SU-DHL-6 (cell line): Measurements from ENCODE around the gene SPSB1.

ENCODE experiments used
- H2AFZ ChIP-seq: fragments of 200-600 bp; sonication (generic); 2 replicates; pipeline ENCODE4 v1.6.1; 2014; ENCODE audit warnings: low read depth, mild to moderate bottlenecking, moderate library complexity, mixed read lengths, antibody characterized with exemption, low read length; ENCODE audit not compliant: severe bottlenecking
- H3F3A ChIP-seq: fragments of 200-600 bp; shearing (Covaris generic); 2 replicates; pipeline ENCODE4 v1.6.0; 2016; ENCODE audit warnings: antibody characterized with exemption, mild to moderate bottlenecking; ENCODE audit not compliant: insufficient read depth
- H3K27ac ChIP-seq: fragments of 200-600 bp; sonication (generic); 2 replicates; pipeline ENCODE4 v1.5.1; 2016; ENCODE audit warnings: low read depth, mild to moderate bottlenecking, low read length, moderate library complexity, mixed read lengths
- H3K27me3 ChIP-seq: fragments of 200-600 bp; sonication (generic), shearing (Covaris generic); 2 replicates; pipeline ENCODE4 v1.6.0; 2014; ENCODE audit warnings: mild to moderate bottlenecking, low read length
- H3K36me3 ChIP-seq: fragments of 200-600 bp; sonication (generic); 2 replicates; pipeline ENCODE4 v1.6.1; 2014; ENCODE audit warnings: mild to moderate bottlenecking, low read length, mixed read lengths
- H3K4me2 ChIP-seq: fragments of 300-600, 200-600 bp; shearing (Covaris generic), sonication (generic); 2 replicates; pipeline ENCODE4 v1.6.0; 2014; ENCODE audit warnings: low read length, low read depth, mild to moderate bottlenecking; ENCODE audit not compliant: poor library complexity, severe bottlenecking
- H3K4me3 ChIP-seq: fragments of 200-600 bp; sonication (generic); 2 replicates; pipeline ENCODE4 v1.5.1; 2014; ENCODE audit warnings: antibody characterized with exemption, low read length, mild to moderate bottlenecking, mixed read lengths; ENCODE audit not compliant: insufficient read depth, poor library complexity, severe bottlenecking
- H3K79me2 ChIP-seq: fragments of 200-600 bp; sonication (generic); 2 replicates; pipeline ENCODE4 v1.6.1; 2014; ENCODE audit warnings: mild to moderate bottlenecking, low read length, moderate library complexity; ENCODE audit not compliant: insufficient read depth
- H3K9ac ChIP-seq: fragments of 200-600 bp; sonication (generic); 2 replicates; pipeline ENCODE4 v1.7.0; 2014; ENCODE audit warnings: mild to moderate bottlenecking, low read length
- H3K9me2 ChIP-seq: fragments of 200-600 bp; sonication (generic); replicated peaks from 2 replicates; pipeline ENCODE4 v1.6.1; 2014; ENCODE audit warnings: low read length; ENCODE audit not compliant: insufficient read depth
- H3K9me3 ChIP-seq: fragments of 200-600 bp; sonication (generic); 2 replicates; pipeline ENCODE4 v1.6.1; 2014; ENCODE audit warnings: low read length, mixed read lengths; ENCODE audit not compliant: insufficient read depth
- H4K20me1 ChIP-seq: fragments of 200-600 bp; sonication (generic); 2 replicates; pipeline ENCODE4 v1.6.1; 2014; ENCODE audit warnings: low read depth, mild to moderate bottlenecking, antibody characterized with exemption, low read length, moderate library complexity, mixed read lengths
- EZH2phosphoT487 ChIP-seq: fragments of 200-600 bp; sonication (generic), shearing (Covaris generic); conservative IDR thresholded peaks from 2 replicates; pipeline ENCODE4 v1.6.1; 2018; ENCODE audit warnings: mild to moderate bottlenecking, antibody characterized with exemption, low read length, moderate library complexity, mixed read lengths
- TF ChIP-seq, protein P1 (sequence below): fragments of 200-600 bp; sonication (generic); IDR thresholded peaks from one replicate; pipeline ENCODE4 v1.5.1; 2017; ENCODE audit warnings: antibody characterized with exemption, mild to moderate bottlenecking, low read length, moderate library complexity; ENCODE audit not compliant: insufficient read depth, poor library complexity, severe bottlenecking

The SPSB1 gene

DNA sequence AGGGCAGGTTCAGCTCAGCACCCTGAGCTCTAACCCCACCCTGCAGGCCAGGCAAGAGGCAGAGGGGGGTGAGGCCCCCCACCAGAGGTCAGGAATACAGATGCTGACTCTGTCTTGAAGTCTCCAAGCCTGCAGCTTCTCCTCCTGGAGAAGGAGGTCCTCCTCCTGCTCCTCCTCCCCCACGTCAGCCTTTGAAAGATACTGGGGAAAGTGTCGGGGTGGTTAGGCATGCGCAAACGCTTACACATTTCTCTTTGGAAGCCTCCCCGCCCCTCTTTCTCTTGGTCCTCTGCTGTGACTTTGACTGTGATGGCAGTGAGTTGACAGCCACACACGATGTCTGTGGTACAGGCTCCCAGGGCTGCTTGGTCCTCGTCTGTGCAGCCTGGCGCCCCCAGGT is 65.3 kb downstream of the SPSB1 start:
- Histone ChIP-seq H3F3A (no peaks in the 10 kb centered on the region), H3K27ac (no peak overlapping the region), H3K9me3 (no peaks in the 10 kb centered on the region), H3K9ac (no peak overlapping the region), H3K36me3 (no peaks in the 10 kb centered on the region), H3K4me3 (no peak overlapping the region), H4K20me1 (no peaks in the 10 kb centered on the region), H3K27me3 (no peaks in the 10 kb centered on the region), H2AFZ (no peak overlapping the region), H3K9me2 (no peaks in the 10 kb centered on the region), H3K4me2 (no peak overlapping the region), H3K79me2 (no peaks in the 10 kb centered on the region)
- TF ChIP-seq EZH2phosphoT487 = no peak
- TF ChIP-seq, protein P1, sequence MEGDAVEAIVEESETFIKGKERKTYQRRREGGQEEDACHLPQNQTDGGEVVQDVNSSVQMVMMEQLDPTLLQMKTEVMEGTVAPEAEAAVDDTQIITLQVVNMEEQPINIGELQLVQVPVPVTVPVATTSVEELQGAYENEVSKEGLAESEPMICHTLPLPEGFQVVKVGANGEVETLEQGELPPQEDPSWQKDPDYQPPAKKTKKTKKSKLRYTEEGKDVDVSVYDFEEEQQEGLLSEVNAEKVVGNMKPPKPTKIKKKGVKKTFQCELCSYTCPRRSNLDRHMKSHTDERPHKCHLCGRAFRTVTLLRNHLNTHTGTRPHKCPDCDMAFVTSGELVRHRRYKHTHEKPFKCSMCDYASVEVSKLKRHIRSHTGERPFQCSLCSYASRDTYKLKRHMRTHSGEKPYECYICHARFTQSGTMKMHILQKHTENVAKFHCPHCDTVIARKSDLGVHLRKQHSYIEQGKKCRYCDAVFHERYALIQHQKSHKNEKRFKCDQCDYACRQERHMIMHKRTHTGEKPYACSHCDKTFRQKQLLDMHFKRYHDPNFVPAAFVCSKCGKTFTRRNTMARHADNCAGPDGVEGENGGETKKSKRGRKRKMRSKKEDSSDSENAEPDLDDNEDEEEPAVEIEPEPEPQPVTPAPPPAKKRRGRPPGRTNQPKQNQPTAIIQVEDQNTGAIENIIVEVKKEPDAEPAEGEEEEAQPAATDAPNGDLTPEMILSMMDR = no peak

DNA sequence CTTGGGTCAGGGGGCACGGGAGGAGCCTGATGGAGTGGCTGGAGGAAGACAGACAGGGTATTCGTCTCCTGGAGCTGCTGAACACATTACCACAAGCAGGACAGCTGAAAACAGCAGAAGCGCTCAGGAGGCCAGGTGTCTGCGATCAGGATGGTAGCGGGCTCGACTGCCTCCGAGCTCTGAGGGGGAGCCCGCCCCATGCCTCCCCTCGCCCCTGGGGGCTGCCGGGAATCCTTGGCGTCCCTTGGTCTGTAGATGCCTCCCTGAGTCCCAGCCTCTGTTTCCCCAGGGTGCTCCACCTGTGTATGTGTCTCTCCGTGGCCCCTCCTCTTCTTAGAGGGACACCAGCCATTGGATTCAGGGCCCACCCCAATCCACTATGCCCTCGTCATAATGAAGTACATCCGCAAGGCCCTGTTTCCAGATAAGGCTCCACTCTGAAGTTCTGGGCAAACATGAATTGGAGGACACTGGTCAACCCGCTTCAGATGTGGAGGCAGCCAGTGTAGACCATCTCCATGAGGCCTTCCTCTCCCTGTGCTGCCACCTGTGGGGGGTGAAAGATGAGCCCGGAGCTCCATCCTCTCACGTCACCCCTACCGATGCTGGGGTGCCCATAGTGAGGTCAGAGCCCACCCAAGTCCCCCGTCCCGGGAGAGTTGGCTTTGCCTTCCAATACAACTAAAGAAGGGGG is 67.8 kb downstream of the SPSB1 start:
- H3K27ac ChIP-seq = no peak overlapping the region
- TF ChIP-seq, protein P1 = no peak
- TF ChIP-seq EZH2phosphoT487 = no peak
- H3K9me2 ChIP-seq = no peaks in the 10 kb centered on the region
- no peak overlapping the region for H2AFZ ChIP-seq
- H3K9me3 ChIP-seq = no peaks in the 10 kb centered on the region
- no peaks in the 10 kb centered on the region for H4K20me1 ChIP-seq
- no peak overlapping the region for H3K4me2 ChIP-seq
- H3K27me3 ChIP-seq = no peaks in the 10 kb centered on the region
- no peaks in the 10 kb centered on the region for H3K79me2 ChIP-seq
- no peaks in the 10 kb centered on the region for H3F3A ChIP-seq
- H3K4me3 ChIP-seq = no peak overlapping the region
- H3K9ac ChIP-seq = no peak overlapping the region
- H3K36me3 ChIP-seq = no peaks in the 10 kb centered on the region

DNA sequence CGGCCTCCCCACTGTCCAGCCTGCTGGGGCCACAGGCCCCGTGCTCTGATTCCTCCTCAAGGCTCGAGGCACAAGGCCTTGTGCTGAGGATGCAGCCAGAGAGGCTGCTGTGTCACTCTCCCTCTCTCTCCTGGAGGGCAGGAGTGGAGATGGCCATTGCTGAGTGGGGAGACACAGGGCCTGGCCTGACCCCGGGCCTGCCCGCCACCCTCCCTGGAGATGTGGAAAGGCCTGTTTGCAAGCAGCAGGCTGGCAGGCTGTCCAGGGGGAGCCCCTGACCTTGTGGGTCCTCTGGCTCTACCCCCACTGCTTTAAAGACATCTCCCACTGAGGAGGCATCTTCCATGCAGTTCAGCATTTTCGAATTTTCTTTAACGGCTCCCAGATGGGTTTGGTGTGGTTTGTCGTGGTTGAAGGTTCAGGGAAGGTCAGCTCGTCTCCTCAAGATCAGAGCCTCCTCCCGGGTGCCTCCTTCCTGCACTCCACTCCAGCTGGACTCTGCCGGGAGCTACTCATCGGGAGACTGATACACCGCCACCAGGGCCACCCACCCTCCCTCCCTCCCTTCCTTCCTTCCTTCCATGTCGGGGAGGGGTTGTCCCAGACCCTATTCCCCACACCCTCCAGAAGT is 69.1 kb downstream of the SPSB1 start:
- Histone ChIP-seq H3K27me3 (no peaks in the 10 kb centered on the region), H3K9me3 (no peaks in the 10 kb centered on the region), H3F3A (no peaks in the 10 kb centered on the region), H3K4me2 (no peak overlapping the region), H3K9me2 (no peaks in the 10 kb centered on the region), H3K4me3 (no peak overlapping the region), H3K27ac (no peak overlapping the region), H2AFZ (no peak overlapping the region), H4K20me1 (no peaks in the 10 kb centered on the region), H3K9ac (no peak overlapping the region), H3K36me3 (no peaks in the 10 kb centered on the region), H3K79me2 (no peaks in the 10 kb centered on the region)
- TF ChIP-seq EZH2phosphoT487 = no peak

DNA sequence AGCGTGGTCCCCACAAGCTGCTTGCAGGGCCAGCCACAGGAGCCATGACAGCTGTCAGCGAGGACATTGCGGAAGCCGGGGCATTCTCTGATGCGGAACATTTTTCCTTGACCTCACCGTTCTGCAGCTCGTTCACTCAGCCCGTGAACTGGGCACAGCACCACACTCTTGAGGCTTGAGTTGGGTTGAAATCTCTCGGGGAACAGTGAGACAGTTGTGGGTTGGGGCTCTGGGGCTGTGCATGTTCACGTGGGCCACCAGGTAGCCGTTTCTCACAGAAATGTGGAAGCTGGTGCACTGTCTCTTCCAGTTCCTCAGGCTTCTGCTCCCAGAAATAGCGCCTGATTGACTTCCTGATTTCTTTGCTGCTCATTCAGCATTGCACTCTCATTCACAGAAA is 69.8 kb downstream of the SPSB1 start:
- Histone ChIP-seq H3K36me3 (no peaks in the 10 kb centered on the region), H4K20me1 (no peaks in the 10 kb centered on the region), H3K27ac (no peak overlapping the region), H3K9me3 (no peaks in the 10 kb centered on the region), H3K4me2 (no peak overlapping the region), H2AFZ (no peak overlapping the region), H3K4me3 (no peak overlapping the region), H3K79me2 (no peaks in the 10 kb centered on the region), H3K27me3 (no peaks in the 10 kb centered on the region), H3K9ac (no peak overlapping the region), H3K9me2 (no peaks in the 10 kb centered on the region), H3F3A (no peaks in the 10 kb centered on the region)
- TF ChIP-seq, protein P1 = no peak
- TF ChIP-seq EZH2phosphoT487 = no peak
